Lower leg skin (tissue), 3 donors: Measurements from ENCODE around the gene PLPPR1.

Experiments
- CTCF ChIP-seq, 3 donors: fragments of 450-650 bp; IDR thresholded peaks; one replicate each; pipeline ENCODE4 v1.5.1; 2016; ENCODE audit warnings: antibody characterized with exemption in 3 of 3, mild to moderate bottlenecking in 3 of 3, moderate library complexity in 2 of 3
- POLR2A ChIP-seq, 2 donors: fragments of 450-650 bp; IDR thresholded peaks; one replicate each; pipeline ENCODE4 v1.6.1; 2016 to 2017; ENCODE audit warnings: antibody characterized with exemption in 2 of 2, mild to moderate bottlenecking in 1 of 2, moderate library complexity in 1 of 2

DNA sequence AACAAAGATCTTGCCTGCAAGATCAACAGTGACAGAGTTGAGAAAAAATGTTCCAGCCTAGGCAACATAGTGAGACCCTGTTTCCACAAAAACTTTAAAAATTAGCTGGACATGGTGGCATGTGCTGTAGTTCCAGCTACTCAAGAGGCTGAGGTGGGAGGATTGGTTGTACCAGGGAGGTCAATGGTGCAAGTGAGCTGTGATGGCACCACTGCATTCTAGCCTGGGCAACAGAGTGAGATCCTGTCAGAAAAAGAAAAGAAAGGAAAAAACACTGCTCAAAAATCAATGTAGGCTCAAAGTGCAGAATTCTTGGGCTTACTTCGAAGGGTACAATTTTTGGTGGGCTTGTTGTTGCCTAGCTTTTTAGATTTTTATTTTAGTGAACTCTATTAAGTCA is 145.4 kb downstream of the PLPPR1 start:
- no peak for TF ChIP-seq CTCF (IDR thresholded peaks at IDR 0.05)
- TF ChIP-seq POLR2A (IDR thresholded peaks at IDR 0.05): no peak
